Measurements from ENCODE around the gene CCDC6.
"Not testable (repeated sequence)": the region's sequence is repeated elsewhere in the genome, so short reads cannot be mapped to it uniquely, and the experiment has no call there.

The CCDC6 gene

DNA sequence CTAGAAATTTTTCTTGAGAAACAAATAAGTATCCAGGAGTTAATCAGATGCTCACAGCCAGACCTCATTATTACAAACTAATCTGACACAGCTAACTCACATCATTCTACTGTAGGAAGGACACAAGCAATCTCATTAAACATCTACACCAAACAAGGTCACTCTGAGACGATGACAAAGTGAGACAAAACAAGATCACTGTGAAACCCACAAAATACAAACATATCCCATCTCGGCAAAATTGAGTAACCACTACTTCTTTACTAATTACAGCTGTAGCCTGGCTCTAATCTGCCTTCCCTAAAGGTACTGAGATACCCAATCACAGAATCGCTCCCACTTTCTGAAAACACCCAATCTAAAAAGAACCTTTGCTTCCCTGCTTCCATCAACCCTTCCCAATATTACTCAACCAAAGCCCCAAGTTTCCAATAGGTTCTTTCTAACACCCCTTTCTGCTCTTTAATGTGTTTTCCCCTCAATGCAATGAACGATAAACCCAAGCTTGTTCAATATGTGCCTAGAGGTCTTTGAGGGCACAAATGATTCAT is 26.9 kb downstream of the CCDC6 start:
- DNase-seq: no peak

DNA sequence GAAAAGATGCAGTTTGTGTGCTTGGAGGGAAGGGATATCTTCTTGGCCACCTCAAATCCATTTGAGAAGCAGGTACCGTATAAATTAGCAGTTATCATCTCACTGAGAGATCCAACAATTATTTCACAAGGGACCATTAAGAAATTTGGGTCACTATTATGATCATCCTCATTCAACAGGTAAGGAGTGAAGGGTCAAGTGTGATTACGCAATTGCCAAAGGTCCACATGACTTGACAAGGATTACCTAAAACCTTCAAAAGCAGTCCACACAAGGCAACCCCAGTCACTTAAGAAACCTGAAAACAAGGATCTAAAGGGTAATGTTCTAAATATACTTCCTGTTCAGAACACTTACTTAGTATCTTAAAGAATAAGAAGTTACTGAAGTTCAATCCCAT is 27.4 kb downstream of the CCDC6 start:
- no peak for DNase-seq

- DNase-seq: no peak
Observed at GRCh38 chr10:59878289-59878688, 28.1 kb downstream of the CCDC6 start.

GRCh38 chr10:59877191-59877671 is 29.1 kb downstream of the CCDC6 start:
- DNase-seq: no peak

DNA sequence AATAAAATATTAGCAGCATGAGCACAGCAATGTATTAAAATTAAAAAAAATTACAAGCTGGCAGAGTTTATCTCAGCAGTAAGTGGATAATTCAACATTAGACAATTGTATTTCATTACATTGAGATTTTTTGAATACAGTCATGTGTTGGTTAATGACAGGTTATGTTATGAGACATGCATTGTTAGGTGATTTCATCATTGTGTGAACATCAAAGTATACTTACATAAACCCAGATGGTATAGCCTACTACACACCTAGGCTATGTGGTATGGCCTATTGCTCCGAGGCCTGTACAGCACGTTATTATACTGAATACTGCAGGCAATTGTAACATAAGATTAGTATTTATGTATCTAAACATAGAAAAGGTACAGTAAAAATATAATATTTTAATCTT is 29.7 kb downstream of the CCDC6 start:
- DNase-seq: no peak

DNA sequence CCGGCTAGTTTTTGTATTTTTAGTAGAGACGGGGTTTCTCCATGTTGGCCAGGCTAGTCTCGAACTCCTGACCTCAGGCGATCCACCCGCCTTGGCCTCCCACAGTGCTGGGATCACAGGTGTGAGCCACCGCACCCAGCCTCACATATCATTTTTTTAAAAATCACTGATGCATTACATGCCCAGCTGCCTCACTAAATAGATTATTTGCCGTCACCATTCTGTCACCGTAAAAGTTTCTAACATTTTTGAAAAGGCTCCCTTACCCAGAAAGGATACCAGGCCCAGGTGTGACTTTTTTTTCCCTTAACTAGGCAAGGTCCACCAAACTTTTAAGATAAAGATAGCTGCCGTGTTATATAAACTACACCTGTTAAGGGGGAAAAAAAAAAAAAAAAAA is 30.1 kb downstream of the CCDC6 start:
- DNase-seq: not testable (repeated sequence)

GRCh38 chr10:59873896-59874295 is 32.5 kb downstream of the CCDC6 start:
- no peak for DNase-seq

GRCh38 chr10:59872892-59873463 is 33.4 kb downstream of the CCDC6 start:
- DNase-seq: no peak

DNA sequence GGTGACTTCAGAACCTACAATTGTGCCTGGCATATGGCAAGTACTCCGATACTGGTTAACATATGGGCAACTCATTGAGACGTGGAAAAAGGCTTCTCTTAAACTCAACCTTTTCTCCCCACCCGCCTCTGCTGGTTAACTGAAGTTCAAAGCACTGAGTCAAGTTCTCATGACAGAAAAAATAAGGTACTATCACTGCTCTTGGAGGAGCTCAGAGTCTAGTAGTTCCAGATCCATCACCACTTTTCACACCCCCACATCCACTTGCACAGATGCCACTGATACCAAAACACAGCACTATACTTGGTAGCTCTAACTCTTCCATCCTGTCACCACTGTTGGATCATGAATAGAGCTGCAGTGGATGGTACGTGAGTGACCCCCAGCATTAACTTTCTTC is 36.2 kb downstream of the CCDC6 start:
- no peak for DNase-seq

DNA sequence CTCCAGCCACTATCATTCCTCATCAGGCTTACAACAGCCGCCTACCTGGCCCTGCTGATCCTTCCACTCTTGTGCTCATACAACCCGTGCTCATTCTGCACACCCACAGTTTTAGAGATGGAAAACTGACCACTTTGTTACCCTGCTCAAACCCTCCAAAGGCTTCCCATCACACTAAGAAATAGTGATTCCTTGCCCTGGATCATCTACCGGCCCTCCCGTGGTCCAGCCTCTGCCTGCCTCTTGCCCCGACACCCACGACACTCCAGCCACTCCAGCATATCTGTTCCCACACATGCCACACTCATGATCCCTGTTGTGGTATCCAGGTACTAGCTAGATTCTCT is 36.8 kb downstream of the CCDC6 start:
- DNase-seq: no peak

DNA sequence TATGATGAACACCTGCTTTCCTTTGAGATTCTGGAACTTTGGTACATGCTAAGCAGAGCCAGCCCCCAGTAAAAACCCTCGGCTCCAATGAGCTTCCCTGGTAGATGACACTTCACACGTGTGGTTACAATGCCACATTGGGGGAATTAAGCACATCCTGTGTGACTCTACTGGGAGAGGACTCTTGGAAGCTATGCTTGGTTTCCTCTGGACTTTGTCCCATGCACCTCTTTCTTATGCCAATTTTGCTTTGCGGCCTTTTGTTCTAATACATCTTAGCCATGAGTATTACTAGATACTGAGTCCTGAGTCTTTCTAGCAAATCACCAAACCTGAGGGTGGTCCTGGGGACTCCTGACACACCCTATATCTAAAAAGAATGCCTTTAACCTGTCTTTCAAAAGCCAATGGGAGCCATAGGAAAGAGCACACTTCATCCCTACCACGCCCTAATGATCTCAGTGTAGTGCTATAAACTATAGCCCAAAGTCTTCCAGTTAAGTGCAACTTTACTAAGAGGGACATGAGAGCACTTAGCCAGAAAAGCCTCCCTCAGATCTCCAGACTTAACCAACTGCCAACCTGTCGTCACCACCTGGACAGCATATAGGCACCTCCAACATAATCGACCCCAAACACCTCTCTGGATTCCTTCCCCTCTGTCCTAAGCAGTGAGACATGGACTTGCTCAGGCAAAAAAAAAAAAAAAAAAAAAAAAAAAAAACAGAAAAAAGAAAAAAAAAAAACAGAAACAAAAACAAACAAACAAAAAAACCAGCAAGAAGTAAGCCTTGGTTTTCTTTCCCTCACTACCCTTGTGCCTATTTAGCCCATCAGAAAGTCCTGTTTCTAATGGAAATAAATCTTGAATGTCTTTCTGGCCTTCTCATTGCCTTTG is 37.4 kb downstream of the CCDC6 start:
- DNase-seq: no peak

- DNase-seq: no peak
Observed at GRCh38 chr10:59867590-59867989, 38.8 kb downstream of the CCDC6 start.

DNA sequence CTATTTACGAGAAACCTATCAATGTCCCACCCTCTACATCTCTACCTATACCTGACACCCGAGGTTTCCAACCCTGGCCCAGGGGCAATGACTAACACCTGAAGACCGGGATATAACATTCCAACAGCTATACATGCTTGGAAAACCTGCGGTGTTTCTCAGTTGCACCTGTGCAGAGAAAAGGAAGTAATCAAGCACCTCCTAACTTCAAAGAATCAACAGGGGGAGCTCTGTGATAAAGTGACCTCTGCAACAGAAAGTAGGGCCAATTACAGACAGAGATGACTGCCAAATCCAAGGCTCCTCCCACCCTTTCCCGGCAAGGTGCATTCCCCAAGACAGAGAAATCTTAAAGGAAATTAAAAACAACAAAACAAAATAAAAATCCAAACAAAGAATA is 41.3 kb downstream of the CCDC6 start:
- no peak for DNase-seq

- no peak for DNase-seq
Observed at GRCh38 chr10:59864141-59864962, 42.0 kb downstream of the CCDC6 start.

DNA sequence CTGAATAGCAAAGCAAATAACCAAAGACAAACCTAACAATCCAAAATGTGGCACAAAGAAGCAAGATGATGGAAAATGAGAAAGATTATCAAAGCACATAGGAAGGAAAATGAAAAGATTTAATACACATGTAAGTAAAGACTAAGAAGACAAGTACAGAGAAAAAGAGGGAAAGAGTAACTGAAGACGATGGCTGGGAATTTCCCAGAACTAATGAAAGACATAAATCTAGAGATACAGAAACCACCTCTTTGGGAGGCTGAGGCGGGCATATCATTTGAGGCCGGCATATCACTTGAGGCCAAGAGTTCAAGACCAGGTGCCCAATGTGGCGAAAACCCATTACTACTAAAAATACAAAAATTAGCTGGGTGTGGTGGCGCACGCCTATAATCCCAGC is 46.8 kb downstream of the CCDC6 start:
- no peak for DNase-seq

DNA sequence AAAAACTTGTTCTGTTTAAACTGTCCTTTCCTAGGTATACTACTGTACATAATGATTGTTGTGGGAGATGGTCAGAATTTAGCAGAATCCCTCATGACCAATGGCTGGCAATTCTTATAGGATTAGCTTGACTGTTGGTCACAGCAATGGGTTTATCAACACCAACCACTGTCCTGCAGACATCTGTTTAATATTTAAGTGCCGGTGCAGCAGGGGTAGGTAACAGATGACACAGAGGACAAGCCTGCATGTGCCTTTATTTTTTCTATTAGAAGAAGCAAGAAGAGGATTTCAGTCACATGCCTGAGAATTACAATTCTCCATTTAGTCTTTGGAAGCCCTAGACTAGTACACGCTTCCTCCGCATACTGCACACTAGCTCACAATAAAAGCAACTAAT is 48.4 kb downstream of the CCDC6 start:
- DNase-seq: no peak

GRCh38 chr10:59857049-59857448 is 49.3 kb downstream of the CCDC6 start:
- no peak for DNase-seq

GRCh38 chr10:59856104-59856503 is 50.3 kb downstream of the CCDC6 start:
- DNase-seq: no peak

DNA sequence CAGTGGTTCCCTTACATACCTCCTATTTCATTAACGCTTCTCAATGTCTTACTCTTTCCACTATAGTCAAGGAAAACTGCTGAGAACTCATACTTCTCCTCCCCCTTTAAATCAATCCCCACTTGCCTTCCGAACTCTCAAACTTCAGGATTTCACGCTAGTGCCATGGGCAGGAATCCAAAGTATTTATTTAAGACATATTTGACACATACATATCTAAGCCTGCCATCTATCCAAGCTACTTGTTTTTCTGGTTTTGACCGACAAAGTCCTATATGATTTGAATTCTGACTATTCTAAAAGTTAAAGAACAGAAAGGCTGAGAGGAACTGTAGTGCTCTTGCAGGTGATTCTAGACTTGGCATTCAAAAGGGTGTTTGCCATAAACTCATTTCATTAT is 51.8 kb downstream of the CCDC6 start:
- DNase-seq: no peak

DNA sequence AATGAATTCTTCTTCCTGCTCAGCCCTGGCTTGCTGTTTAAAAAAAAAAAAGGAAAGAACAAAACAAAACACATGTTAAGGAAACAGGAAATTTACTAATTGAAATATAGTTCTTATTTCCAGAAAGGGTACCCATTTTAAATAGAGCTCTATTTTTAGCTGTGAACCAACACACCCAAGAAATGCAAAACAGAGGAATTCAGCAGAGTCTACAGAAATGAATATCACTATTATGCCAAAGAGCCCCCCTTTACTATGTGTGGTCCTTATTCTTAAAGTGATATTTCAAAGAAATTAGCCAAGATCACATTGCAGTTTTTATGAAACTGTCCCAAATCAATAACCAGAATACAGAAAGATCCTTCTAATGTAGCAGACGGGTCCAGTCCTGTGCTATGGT is 53.7 kb downstream of the CCDC6 start:
- no peak for DNase-seq

GRCh38 chr10:59851864-59852263 is 54.5 kb downstream of the CCDC6 start:
- DNase-seq: no peak

- DNase-seq: no peak
Observed at GRCh38 chr10:59847888-59848287, 58.5 kb downstream of the CCDC6 start.

DNA sequence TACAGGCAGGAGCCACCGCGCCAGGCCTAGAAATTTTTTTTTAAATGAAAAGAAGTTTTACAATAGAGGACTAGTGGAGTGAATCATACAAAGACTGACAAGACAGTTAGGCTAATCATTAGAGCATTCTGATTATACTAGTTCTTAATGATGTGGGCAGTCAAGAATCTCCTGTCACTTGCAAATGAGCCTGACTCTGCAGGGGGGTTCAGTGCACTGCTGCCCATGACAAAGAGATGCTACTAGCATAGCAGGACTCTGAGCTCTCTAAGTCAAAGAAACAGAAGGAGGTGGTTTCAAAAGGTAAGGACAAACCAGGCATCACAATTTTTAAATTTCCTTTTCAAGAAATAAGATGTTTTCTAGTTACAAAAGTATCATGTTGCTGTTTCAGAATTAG is 59.0 kb downstream of the CCDC6 start:
- DNase-seq: no peak

Data from NCI-H1930 (cell line).